ENCODE data around the gene IDI2.
"Not testable (repeated sequence)": the region's sequence is repeated elsewhere in the genome, so short reads cannot be mapped to it uniquely, and the experiment has no call there.

Gene IDI2

DNA sequence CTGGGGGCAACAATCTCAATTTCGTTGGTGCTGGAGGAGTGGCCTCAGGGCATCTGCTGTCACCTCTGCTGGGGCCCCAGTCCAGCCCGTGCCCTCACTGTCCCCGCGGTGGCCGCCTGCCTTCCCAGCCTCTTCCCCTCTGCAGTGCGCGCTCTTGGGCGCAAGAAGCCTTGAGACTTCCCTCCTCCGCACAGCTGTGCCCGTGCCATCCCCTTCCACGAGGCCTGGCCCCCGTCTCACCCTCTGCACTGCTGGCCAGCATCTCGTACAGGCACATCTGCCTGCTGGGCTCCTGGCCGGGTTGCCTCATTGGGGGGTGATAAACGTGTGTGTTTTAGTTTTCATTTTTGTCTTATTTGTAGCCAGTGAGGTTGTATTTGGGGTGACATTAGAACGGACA, 14.0 kb downstream of the IDI2 start:
- TF ChIP-seq, protein P1, sequence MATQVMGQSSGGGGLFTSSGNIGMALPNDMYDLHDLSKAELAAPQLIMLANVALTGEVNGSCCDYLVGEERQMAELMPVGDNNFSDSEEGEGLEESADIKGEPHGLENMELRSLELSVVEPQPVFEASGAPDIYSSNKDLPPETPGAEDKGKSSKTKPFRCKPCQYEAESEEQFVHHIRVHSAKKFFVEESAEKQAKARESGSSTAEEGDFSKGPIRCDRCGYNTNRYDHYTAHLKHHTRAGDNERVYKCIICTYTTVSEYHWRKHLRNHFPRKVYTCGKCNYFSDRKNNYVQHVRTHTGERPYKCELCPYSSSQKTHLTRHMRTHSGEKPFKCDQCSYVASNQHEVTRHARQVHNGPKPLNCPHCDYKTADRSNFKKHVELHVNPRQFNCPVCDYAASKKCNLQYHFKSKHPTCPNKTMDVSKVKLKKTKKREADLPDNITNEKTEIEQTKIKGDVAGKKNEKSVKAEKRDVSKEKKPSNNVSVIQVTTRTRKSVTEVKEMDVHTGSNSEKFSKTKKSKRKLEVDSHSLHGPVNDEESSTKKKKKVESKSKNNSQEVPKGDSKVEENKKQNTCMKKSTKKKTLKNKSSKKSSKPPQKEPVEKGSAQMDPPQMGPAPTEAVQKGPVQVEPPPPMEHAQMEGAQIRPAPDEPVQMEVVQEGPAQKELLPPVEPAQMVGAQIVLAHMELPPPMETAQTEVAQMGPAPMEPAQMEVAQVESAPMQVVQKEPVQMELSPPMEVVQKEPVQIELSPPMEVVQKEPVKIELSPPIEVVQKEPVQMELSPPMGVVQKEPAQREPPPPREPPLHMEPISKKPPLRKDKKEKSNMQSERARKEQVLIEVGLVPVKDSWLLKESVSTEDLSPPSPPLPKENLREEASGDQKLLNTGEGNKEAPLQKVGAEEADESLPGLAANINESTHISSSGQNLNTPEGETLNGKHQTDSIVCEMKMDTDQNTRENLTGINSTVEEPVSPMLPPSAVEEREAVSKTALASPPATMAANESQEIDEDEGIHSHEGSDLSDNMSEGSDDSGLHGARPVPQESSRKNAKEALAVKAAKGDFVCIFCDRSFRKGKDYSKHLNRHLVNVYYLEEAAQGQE (IDR thresholded peaks at IDR 0.05; ENCODE audit: insufficient replicate concordance, low read depth), result no peak
- TF ChIP-seq POLR2AphosphoS5 (IDR thresholded peaks at IDR 0.05; ENCODE audit: low read depth), result no peak
- no peak for TF ChIP-seq GABPA (IDR thresholded peaks at IDR 0.05; ENCODE audit: low read depth)
- TF ChIP-seq, protein P2, sequence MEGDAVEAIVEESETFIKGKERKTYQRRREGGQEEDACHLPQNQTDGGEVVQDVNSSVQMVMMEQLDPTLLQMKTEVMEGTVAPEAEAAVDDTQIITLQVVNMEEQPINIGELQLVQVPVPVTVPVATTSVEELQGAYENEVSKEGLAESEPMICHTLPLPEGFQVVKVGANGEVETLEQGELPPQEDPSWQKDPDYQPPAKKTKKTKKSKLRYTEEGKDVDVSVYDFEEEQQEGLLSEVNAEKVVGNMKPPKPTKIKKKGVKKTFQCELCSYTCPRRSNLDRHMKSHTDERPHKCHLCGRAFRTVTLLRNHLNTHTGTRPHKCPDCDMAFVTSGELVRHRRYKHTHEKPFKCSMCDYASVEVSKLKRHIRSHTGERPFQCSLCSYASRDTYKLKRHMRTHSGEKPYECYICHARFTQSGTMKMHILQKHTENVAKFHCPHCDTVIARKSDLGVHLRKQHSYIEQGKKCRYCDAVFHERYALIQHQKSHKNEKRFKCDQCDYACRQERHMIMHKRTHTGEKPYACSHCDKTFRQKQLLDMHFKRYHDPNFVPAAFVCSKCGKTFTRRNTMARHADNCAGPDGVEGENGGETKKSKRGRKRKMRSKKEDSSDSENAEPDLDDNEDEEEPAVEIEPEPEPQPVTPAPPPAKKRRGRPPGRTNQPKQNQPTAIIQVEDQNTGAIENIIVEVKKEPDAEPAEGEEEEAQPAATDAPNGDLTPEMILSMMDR (IDR thresholded peaks at IDR 0.05; ENCODE audit: insufficient read depth, low read length), result no peak
- no peak for TF ChIP-seq SPI1 (IDR thresholded peaks at IDR 0.05; ENCODE audit: borderline replicate concordance, low read depth)
- H3K4me3 ChIP-seq (replicated peaks; ENCODE audit: insufficient read depth, low read length), result no peak overlapping the region
- H3K27me3 ChIP-seq (ENCODE audit: insufficient read depth, poor library complexity, severe bottlenecking), result no peaks in the 10 kb centered on the region
- H3K27ac ChIP-seq (replicated peaks), result no peak overlapping the region
- no peak for DNase-seq (ENCODE audit: low read depth in 1 of 2, low spot score in 1 of 2)

DNA sequence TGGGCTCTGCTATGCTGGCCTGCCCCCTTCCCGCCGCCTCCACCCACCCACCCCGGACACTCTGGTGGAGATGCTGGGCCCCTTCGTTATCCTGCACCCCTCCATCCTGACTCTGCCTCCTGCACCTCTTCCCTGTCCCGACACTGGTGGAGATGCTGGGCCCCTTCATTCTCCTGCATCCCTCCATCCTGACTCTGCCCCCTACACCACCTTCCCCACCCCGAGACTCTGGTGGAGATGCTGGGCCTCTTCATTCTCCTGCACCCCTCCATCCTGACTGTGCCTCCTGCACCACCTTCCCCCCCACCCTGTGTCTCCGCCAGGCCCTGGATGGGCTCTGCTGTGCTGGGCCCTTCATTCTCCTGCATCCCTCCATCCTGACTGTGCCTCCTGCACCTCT, 15.0 kb downstream of the IDI2 start:
- Histone ChIP-seq H3K27ac (replicated peaks) (no peak overlapping the region), H3K27me3 (ENCODE audit: insufficient read depth, poor library complexity, severe bottlenecking) (no peaks in the 10 kb centered on the region), H3K4me3 (replicated peaks; ENCODE audit: insufficient read depth, low read length) (no peak overlapping the region)
- no peak for DNase-seq (ENCODE audit: low read depth in 1 of 2, low spot score in 1 of 2)
- TF ChIP-seq, protein P2 (IDR thresholded peaks at IDR 0.05; ENCODE audit: insufficient read depth, low read length), result no peak
- TF ChIP-seq SPI1 (IDR thresholded peaks at IDR 0.05; ENCODE audit: borderline replicate concordance, low read depth) (no peak), GABPA (IDR thresholded peaks at IDR 0.05; ENCODE audit: low read depth) (no peak), POLR2AphosphoS5 (IDR thresholded peaks at IDR 0.05; ENCODE audit: low read depth) (no peak)
- TF ChIP-seq, protein P1 (IDR thresholded peaks at IDR 0.05; ENCODE audit: insufficient replicate concordance, low read depth), result no peak

DNA sequence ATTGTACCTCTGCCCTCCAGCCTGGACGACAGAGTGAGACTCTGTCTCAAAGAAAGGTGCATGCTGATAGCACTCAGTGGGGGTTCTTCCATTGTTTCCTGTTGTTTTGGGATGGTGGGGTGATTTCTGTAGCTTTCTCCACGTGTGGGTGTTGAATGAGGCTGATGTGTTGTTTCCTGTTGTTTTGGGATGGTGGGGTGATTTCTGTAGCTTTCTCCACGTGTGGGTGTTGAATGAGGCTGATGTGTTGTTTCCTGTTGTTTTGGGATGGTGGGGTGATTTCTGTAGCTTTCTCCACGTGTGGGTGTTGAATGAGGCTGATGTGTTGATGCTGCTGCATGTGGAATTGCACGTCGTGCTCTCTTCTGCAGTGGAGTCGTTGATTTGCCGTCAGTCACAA, 15.7 kb downstream of the IDI2 start:
- not testable (repeated sequence) for H3K27me3 ChIP-seq (ENCODE audit: insufficient read depth, poor library complexity, severe bottlenecking); H3K27ac ChIP-seq (replicated peaks); DNase-seq (ENCODE audit: low read depth in 1 of 2, low spot score in 1 of 2); H3K4me3 ChIP-seq (replicated peaks; ENCODE audit: insufficient read depth, low read length)

DNA sequence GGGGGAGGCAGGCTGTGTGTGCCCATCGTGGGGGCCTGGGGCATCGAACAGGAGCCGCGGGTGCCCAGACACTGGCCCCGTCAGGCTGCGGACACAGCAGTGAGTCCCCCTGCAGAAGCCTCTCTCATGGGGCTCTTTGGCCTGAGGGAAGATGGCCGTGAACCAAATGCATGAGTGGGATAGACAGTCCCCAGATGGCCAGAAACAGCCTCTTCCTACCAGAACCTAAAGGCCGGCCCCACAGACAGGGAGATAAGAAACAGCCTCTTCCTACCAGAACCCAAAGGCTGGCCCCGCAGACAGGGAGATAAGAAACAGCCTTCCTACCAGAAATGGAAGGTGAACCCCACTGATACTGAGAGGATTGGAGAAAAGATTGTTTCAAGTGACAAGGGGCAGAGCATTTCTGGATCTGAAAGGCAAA, 16.6 kb downstream of the IDI2 start:
- no peak for DNase-seq (ENCODE audit: low read depth in 1 of 2, low spot score in 1 of 2)
- TF ChIP-seq, protein P1 (IDR thresholded peaks at IDR 0.05; ENCODE audit: insufficient replicate concordance, low read depth), result no peak
- TF ChIP-seq, protein P2 (IDR thresholded peaks at IDR 0.05; ENCODE audit: insufficient read depth, low read length), result no peak
- TF ChIP-seq SPI1 (IDR thresholded peaks at IDR 0.05; ENCODE audit: borderline replicate concordance, low read depth), result no peak
- TF ChIP-seq POLR2AphosphoS5 (IDR thresholded peaks at IDR 0.05; ENCODE audit: low read depth), result no peak
- no peak for TF ChIP-seq GABPA (IDR thresholded peaks at IDR 0.05; ENCODE audit: low read depth)
- Histone ChIP-seq H3K27ac (replicated peaks) (no peak overlapping the region), H3K4me3 (replicated peaks; ENCODE audit: insufficient read depth, low read length) (no peak overlapping the region), H3K27me3 (ENCODE audit: insufficient read depth, poor library complexity, severe bottlenecking) (no peaks in the 10 kb centered on the region)
